Activated CD8-positive, alpha-beta memory T cell treated with anti-CD3 and anti-CD28 coated beads for 4 hours (primary cell): ENCODE measurements around the gene MSI1.

Experiments
- DNase-seq, 2 donors: peaks; one replicate each; pipeline ENCODE4 v3.0.0-alpha.2; 2020; ENCODE audit warnings: low read depth in 2 of 2

Gene MSI1

DNA sequence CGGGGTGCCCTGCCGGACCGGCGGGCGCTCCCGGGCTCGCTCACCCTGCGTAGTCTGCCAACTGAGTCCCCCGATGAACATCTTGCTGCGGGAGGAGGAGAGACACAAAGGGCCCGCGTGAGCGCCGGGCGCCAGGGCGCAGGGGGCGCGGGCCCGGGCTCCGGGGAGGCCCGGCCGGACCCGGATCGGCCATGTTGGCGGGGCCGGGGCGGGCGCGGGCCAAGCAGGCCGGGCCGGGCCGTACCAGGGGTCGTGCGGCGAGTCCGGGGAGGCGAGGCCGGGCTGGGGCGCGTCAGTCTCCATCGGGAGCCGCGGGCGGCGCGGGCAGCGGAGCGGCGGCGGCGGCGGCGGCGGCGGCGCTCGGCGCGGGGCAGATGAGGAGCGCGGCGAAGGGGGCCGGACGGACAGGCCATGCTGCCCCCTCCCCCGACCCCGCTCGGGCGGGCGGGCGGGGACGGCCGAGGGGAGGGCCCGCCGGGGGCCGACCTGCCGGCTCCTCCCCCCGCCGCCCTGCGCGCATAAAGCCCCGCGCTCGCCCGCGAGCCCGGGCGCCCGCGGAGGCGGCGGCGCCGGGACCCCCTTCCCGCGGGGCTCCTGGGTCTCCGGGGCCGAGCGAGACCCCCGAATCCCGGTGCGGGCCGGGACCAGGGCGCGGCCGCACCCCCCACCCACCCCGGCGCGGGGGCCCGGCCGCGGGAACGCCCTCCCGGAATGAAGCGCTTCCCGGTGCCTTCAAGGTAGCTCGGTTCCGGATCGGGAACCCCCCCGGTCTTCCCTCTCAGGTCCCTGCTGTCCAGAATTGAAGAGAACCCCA, at the start of gene MSI1:
TSS of gene MSI1 (minus strand) at position 376 of the 814 bp plus-strand sequence. CDS start at position 303, 73 bp downstream.
- no peak for DNase-seq

DNA sequence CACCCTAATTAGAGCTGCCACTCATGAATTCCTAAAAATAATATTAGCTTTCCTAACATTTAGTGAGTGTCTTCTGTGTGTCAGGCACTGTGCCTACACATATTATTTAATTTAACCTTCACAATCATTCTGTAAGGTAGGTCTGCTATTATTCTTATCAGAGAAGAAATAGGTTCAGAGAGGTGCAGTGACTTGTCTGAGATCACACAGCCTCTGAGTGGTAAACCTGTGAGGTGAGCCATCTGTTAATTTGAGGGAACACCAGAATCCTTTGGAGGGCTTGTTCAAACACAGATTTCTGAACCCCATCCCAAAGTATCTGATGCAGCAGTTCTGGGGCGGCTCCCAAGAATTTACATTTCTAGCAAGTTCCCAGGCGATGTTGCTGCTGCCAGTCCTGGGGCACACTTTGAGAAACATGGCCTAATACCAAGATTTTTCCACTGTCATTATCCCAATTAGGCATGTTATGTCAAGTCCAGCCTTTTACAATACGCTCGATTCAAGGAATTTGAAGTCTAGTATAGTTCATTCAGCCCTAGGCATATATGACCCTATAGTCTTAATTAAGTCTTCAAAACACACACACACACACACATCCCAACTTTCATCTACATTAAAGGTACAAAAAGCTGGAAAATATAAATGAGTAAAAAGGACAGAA, 49.1 kb upstream of the MSI1 start:
- no peak for DNase-seq

DNA sequence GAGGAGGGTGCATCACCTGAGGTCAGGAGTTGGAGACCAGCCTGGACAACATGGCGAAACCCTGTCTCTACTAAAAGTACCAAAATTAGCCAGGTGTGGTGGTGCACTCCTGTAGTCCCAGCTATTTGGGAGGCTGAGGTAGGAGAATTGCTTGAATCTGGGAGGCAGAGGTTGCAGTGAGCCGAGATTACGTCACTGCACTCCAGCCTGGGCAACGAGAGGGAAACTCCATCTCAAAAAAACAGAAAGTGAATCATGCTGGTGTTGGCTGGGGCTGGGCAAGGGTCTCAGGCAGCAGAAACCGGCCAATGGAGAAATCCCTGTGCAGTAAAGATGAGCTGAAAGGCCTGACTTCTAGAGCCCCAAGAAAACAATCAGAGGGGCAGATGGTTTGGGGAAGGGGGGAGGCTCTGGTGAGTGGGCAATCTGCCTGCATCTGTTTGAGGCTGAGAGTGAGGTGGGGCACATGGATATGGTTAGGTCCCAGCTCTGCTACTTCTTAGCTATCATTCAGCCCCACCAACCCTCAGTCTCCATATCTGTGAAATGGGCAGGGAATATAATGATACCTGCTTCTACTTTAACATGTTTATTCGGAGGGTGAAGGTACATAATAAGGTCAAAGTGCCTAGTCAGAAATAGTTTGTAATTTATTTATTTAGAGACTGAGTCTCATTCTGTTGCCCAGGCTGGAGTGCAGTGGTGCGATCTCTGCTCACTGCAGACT, 47.7 kb upstream of the MSI1 start:
- no peak for DNase-seq

DNA sequence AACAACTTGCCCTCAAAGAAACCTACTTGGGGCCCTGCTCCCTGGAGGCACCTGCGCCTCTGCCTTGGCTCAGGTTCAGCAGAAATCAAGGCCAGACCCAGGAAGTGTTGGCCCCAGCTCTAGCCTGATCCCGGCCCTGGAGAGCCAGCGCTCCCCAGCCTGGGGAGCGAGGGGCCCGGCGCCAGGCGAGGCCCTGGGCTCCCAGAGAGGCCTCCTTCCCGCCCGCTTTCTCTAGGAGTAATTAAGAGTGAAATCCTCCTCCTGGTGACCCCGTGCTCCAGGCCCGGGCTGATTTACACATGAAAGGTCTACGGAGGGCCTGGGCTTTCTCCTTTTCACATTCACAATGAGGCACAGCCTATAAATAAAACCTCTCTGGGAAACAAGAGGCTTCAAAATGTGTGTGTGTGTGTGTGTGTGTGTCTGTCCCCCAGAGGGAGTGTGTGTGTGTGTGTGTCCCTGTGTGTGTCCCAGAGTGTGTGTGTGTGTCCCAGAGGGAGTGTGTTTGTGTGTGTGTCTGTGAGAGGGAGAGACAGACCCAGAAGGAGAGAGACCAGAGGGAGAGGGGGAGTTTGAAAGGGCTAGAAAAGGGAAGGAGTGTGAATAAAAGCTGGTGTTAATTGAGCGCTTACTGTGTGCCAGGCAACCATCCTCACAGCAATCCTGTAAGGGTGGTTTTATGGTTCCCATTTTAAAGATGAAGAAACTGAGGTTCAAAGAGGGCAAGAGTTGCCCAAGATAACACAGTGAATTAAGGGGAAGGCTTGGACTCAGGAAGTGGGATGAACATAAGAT, 45.1 kb upstream of the MSI1 start:
- DNase-seq, result no peak

DNA sequence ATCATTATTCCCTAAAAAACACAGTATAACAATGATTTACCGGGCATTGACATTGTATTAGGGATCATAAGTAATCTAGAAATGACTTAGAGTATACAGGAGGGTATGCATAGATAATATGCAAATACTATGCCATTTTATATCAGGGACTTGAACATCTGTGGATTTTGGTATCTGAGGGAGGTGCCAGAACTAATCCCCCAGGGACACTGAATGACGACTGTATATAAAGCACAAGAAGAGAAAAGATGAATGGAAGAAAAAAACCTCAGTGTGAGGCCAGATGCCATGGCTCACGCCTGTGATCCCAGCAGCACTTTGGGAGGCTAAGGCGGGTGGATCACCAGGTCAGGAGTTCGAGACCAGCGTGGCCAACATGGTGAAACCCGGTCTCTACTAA, 43.5 kb upstream of the MSI1 start:
- DNase-seq, result no peak

DNA sequence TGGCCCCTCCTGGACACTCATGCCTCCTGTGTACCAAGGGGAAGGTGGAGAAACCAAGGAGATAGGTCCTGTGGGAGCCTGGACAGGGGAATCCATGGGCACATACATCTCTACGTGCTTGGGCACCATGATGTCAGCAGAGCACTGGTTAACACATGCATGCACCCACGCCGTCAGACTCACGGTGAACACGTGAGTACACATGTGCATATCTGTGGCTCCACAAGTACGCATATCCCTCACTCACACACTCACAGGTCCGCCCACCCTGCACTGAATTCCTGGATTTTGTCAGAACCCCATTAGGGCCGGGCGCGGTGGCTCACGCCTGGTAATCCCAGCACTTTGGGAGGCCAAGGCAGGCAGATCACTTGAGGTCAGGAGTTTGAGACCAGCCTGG, 39.8 kb upstream of the MSI1 start:
- DNase-seq, result no peak

DNA sequence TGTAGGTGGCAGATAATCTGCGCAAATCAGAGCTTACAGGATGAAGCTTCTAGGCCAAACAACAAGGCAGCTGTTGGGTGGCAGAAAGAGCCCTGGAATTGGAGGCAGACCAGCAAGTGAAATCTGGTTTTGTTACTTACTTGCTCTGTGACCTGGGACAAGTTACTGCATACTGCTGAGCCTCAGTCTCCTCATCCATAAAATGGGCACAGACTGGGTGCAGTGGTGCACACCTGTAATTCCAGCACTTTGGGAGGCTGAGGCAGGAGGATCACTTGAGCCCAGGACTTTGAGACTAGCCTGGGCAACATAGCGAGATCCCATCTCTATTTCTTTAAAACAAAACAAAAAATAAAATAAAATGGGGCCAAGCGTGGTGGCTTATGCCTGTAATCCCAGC, 37.6 kb upstream of the MSI1 start:
- DNase-seq, result no peak

DNA sequence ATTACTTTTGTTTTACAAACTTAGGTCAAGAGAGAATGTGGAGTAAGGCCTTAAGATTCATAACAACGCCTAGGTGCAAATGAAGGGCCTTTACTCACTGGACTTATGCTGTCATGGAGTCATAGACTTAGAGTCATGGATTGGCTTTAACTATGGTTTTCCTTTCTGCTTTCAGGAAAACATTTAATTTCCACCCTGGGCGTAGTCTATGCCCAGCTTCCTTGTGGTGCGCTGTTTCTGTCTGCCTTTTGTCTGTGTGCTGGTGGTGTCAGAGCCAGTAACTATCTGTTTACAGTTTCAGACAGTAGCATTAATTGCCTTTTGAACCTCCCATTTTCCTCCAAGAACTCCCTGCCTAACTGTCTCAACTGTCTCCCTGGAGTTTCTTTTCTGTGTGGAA, 37.1 kb upstream of the MSI1 start:
- no peak for DNase-seq

DNA sequence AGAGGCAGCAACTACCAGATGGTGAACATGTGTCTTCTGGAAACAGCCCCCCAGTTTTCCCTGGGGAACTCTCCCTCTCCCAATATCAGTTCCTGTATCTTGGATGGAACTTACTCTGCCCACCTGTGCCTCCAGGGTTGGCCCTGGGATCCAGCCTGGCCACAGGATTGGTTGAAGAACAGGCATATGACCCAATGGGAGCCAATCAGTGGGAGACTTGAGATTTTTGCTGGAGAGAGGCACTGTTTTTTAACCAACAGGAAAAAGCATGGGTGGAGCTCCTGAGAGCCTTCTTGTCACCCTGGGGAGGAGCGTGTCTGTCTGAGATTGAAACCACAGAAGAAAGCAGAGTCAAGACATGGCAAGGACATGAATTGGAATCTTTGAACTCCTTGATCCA, 35.3 kb upstream of the MSI1 start:
- DNase-seq, result no peak

DNA sequence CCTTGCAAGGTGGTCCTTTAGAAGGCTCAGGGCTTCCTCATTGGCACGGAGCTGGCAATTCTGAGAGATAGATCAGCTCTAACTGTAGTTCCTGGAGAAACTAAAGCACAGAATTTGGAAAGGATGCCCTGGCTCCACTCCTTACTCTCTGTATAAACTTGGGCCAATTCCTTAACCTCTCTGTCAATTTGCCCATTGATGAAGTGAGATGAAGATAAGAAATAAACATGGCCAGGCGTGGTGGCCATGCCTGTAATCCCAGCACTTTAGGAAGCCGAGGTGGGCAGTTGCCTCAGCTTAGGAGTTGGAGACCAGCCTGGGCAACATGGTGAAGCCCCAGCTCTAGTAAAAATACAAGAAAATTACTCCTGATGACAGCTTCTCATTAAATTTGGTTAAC, 34.9 kb upstream of the MSI1 start:
- DNase-seq, result no peak

DNA sequence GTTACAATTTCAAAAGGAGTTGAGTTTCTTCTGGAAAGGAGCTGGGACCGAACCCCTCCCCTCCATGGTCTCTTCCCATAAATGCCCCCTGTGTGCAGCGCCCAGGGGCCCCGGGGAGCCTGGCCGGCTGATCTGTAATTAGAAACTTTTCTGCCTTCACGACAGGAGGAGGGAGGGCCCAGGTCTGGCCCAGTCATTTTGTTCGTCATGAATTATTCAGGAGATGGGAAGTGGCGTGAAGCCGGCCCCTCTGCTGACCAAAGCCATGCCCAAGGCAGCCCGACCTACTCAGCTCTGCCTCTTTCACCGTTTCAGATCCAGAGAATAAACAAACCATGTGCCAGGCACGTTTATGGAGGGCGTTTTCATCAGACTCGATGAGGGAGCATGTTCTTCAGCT, 33.3 kb upstream of the MSI1 start:
- DNase-seq, result no peak

DNA sequence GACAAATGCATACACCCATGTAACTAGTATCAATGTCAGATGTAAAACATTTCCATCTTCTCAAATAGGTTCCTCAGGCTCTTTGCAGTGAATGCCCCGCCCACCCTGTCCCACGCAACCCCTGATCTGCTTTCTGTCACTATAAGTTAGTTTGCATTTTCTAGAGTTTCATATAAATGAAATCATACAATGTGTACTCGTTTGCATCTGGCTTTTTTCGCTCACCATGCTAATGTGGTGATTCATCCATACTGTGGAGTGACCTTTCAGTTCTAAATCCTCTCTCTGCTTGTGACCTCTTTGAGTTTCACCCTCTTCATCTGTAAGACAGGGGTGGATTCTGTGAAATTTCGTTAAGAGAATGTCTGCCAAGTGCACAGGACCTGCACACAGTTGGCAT, 30.6 kb upstream of the MSI1 start:
- DNase-seq, result no peak

DNA sequence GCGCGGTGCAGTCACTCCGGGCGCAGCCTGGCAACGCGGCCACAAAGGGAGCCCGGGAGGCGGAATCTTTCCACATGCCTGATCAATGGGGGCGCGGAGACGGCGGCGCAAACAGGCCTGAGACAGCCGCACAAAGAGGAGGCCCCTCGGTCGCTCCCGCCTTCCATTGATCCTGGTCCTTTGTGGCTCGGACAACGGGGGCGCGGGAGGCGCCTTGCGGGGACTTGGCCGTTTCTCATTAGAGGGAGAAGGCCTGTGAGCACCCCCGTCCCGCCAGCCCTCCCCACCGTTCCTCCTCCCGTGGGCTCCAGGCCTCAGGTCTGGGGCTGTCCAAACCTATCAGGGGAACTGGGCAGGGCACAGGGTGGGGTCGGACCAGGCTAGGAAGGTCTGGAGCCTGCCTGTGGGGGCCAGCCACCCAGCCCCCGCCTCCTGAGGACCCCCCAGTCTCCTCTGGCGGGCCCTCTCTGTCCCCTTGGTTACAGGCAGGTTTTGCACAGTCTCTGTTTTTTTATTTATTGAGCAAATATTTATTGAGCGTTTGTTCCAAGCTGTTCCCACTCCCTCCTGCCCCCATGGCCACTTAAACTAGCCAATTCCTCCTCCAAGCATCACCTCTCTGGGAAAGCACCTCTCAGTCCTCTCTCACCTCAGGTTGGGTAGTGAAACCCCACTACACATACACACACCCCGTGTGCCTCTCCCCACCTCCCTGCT, 29.0 kb upstream of the MSI1 start:
- no peak for DNase-seq

DNA sequence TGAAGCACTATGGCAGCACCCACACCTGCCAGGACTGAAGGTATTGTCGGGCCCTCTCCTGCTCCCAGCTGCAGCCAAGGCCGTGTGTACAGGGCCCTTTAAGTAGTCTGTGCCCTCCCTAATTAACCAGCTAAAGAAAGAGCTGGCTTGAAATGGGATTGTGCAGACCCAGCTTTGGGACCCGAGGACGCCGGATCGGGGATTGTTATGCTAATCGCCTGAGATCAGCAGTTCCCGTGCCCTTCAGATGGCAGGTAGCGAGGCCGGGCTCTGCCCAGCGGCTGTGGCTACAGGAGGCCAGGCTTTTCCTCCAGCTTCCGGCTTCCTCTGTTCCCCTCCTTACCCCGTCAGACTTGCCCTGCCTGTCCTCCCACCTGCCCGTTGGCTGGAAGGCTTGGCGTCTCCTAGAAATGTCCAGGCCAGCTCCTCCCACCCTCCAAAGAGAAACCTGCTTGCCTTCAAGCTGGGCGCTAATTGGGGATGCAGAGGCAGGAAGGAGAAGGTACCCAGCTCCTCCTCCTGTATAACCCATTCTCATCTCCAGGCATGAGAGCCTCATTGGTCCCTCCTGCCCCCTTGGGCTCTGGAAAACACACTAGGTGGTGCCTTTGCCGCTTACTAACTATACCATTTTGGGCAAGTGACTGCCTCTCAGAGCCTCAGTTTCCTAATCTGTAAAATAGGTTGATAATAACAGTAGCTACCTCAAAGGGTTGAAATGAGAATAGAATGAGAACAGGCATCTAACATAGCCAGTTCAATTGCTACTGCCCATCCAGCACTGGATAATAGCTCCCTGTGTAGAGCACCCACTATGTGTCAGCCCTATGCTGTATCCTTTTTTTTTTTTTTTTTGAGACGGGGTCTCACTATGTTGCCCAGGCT, 25.8 kb upstream of the MSI1 start:
- no peak for DNase-seq

DNA sequence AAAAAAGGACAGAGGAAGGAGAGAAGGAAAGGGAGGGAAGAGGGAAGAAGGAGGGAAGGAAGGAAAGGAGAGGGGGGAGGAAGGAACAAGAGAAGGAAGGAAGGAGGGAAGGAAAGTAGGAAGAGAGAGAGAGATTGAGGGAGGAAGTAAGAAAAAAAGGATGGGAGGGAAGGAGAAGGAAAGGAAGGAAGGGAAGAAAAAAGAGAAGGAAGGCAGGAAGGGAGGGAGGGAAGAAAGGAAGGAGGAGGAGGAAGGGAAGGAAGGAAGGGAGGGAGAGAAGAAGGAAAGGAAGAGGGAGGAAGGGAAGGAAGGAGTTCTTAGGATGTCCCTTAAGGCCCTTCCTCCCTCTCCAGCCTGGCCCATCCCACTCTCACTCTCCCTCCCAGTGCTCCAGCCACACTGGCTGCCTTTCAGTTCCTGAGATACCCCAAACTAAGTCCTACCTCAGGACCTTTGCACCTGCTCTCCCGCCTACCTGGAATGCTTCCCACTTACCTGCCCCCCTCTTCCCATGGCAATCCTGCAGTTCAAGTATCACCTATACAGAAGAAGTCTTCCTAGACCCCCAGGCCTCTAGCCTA, 21.7 kb upstream of the MSI1 start:
- no peak for DNase-seq

DNA sequence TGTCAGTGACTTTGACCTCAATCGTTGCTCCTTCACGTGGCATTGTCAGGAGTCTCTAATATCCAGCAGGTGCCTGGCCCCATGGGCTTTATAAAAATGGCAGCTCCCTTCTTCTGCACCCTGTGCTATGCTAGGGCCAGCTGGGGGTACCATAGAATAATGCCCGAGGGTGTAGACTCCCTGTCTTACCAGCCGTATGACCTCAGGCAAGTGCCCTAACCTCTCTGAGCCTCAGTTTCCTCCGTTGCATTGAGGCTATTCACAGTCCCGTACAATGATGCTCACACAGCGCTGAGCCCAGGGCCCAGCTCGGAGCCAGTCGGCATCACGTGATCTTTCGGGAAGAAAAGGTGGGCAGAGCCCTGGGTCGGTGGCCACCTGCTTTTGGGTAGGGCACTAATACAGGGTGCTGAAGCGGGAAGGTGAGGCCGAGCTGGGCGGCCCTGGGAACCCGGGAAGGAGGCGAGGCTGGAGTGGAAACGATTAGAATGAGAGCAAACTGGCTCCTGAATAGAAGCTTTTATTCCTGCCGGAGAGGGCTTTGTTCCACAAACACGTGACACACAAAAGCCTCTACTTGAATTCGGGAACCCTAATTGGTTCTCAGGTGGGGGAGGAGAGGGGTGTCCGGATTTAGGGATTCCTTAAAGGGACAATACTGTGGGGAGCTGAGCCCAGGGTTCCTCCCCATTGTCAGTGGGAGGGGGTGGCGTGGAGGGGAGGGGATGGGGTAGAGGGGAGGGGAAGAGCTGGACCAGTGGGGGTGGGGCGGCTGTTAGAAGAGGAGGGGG, 19.9 kb upstream of the MSI1 start:
- DNase-seq, result no peak

DNA sequence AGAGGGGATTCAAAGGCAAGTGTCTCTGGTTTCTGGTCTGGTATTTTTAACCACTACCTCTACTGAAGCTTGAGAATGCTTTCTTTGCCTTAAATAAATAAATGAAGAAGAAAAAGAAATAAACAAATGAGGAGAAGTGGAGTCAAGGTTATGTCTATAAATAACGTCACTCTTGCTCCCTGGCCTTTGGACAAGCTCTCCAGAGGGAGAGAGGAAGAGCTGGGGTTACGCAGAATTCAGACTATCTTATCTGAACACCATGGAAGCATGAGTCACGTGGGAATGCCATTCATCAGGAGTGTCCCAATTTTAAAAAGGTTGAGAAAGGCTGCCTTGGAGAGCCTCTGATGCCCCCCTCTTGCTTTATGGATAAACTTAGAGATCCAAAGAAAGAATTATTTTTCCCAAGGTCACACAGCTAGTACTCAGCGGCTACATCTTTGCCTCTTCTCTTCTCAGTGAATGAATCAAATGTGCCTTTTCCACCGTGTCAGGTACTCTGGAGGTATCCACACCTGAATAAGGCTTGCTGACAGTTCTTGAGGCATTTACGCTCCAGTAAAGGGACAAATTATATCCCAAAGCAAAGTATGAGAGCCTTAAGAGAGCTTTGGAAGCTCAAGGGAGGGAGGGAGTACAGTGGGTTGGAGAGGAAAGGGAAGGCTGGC, 12.9 kb upstream of the MSI1 start:
- DNase-seq, result no peak

DNA sequence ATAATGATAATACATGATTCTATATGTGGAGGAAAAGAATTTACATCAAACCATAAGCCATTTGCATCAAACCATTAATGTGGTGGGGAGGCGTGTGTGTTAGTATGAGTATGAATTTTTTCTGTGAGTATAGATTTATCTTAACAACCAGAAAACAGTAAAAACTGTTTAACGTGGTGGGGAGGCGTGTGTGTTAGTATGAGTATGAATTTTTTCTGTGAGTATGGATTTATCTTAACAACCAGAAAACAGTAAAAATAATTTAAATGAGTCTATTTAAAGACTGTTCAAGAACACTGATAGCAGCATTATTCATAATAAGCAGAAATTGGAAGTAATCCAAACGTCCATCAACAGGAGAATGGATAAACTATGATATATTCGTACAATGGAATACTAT, 9.1 kb upstream of the MSI1 start:
- no peak for DNase-seq

DNA sequence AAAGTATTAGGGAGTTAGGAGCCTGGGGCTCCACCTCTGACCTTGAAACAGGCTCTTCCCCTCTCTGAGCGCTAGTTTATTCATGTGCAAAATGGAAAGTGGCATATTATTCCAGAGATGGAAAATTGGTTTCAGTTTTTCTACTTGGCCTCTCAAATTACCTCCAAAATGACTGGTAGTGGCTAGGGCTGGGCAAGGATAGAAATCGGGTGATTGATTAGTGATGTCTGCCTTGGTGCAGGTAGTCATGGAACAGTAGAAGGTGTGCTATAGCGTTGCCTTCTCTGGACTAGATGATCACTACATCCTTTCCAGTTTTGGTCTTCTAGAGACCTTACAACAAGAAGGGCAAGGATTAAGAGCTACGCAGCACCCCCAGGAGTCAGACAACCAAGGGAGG, 8.6 kb upstream of the MSI1 start:
- DNase-seq, result no peak
